Forelimb muscle (tissue), 1 donor: Measurements from ENCODE around the gene PHLDB1. TPM values are rescaled to one million over a fixed set of nuclear protein-coding genes. Genes with fewer than 3 reads are reported as not detected.
"Not testable (repeated sequence)": the region's sequence is repeated elsewhere in the genome, so short reads cannot be mapped to it uniquely, and the experiment has no call there.

Source experiments
- DNase-seq: peaks from one replicate; pipeline ENCODE4 v3.0.0-alpha.2; 2013; ENCODE audit warnings: low read depth
- polyA plus RNA-seq: library from polyadenylated mRNA; unstranded; fragments of 120-200 nt; gene quantifications from one replicate; pipeline ENCODE4 v1.2.1, GENCODE V29; 2013; ENCODE audit not compliant: insufficient read length

PHLDB1 gene
- polyA plus RNA-seq, 1 donor: 90.6 TPM

DNA sequence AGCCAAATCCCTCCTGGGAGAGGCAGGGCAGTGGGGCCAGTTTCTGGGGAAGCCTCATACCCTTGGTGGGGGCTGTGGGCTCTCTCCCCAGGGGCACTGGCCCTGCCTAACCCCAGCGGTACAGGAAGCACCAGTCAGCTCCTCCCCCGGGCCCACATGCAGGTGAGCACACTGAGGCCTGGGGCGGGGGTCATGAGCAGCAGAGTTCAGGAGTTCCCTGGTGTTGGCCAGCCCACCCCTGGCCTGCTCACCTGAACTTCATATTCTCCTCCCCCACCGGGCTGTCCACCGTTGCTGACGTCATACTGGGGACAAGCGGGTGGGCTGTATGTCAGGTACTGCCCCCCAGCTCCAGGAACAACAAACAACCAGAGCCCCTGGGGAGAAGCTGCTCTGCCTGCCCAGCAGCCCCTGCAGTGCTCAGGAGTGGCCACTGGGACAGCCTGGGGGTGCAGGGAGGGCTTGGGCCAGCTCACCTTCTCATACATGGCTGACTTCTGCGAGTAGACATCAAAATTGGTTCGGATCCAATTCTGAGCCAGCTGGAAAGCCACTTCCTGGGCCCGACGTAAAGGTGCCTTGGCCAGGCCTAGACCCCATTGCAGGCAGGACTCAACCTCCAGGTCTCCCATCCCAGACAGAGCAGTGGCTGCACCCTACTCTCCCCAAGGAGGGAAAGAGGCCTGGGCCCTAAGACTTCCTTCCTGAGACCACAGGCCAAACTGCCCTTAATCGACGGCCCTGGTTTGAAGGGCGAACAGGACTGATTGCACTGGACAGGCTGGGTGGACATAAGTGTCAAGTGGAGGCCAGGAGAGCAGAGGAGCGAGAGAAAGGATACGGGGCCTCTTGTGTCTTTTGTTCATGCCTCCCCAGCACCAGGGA lies 51.3 kb downstream of the PHLDB1 start:
- DNase-seq: no peak

DNA sequence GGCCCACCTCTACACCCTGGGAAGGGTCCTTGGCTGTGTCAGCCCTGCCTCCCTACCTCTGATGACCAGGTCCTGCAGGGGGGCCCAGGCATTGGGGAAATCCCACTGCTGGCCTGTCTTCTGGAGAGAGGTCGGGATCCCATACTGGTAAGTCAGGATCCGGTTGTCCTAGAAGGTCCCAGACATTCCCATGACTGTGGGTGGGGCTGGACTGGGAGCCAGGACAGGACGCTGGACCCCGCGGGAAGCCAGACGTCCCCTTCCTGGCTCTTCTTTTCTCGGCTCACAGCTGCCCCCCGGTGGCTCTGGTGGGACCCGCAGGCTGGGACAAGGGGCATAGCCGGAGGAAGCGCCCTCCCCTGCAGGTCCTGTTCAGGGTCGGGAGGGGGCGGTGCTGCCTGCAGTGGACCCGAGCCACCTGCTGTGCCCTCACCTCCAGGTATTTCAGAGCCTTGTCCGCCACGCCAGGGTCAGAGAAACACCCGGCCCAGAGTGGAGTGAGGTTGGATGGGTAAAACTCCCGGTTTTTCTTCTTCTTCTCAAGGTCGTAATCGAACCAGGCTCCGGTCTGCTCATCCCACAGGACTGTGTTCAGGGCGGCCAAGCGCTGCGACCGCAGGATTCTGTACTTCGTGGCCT lies 52.0 kb downstream of the PHLDB1 start:
- DNase-seq: no peak

DNA sequence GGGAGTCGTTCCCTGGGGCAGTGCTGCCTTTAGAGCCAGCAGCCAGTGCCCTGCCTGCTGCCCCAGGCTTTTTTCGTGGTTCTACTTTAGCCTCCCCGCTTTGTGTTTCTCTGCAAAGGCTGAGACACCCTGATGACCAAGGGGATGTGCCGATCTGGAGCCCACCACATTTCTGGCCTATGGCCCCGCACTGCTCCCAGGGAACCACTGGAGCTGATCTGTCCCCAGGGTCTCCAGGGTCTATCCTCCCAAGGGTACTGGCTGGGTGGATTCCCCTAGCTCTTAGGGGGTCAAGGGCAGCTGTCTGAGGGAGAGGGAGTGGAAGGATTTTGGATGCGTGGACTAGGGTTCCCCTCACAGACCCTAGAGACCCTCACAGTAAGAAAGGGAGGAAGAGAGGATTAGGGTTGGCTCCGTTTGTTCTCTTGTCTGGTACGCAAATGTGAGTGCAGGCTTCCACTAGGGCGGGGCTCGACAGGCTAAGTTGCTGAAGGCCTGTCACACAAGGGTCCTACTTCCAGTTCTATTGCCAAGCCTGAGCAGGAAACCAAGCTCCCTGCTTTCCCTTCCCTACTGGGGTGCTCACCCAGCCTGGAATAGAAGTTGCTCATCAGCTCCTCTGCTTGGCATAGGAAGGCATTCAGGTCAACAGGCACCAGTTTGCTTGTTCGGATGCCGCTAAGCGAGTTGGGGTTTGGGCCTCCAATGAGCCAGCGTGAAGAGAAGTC lies 52.7 kb downstream of the PHLDB1 start:
- no peak for DNase-seq

DNA sequence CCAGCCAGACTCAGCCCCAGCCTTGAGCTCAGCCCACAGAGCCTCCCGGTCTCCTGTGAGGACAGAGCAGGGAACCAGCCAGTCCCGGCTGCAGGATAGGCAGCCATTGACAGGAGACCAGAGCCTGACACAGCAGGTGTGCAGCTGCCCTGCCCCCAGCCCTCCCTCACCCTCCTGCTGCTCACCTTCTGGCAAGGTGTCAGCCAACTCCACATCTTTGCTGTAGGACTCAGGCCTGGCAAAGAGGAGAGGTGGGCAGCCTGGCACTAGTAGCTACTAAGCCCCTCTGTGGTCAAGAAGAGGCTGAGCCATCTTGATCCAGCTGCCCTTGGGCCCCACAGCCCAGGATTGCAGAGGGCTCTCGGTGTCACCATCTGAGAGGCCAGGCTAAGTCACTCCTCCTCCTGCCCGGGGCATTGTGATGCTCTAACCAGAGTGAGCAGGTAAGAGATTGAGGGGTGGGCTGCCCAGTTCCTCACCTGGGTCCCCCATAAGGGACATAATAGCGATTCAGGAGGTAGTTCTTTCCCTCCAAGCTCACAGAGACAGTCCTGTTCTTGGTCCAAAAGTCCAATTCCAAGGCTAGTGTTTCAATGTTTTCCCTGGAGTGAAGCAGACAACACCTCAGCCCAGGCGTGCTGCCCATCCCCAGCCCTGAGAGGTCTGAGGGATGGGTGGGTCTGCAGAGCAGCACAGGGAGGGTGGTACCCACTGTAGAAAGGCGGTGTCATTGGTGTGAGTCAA lies 53.4 kb downstream of the PHLDB1 start:
- no peak for DNase-seq

DNA sequence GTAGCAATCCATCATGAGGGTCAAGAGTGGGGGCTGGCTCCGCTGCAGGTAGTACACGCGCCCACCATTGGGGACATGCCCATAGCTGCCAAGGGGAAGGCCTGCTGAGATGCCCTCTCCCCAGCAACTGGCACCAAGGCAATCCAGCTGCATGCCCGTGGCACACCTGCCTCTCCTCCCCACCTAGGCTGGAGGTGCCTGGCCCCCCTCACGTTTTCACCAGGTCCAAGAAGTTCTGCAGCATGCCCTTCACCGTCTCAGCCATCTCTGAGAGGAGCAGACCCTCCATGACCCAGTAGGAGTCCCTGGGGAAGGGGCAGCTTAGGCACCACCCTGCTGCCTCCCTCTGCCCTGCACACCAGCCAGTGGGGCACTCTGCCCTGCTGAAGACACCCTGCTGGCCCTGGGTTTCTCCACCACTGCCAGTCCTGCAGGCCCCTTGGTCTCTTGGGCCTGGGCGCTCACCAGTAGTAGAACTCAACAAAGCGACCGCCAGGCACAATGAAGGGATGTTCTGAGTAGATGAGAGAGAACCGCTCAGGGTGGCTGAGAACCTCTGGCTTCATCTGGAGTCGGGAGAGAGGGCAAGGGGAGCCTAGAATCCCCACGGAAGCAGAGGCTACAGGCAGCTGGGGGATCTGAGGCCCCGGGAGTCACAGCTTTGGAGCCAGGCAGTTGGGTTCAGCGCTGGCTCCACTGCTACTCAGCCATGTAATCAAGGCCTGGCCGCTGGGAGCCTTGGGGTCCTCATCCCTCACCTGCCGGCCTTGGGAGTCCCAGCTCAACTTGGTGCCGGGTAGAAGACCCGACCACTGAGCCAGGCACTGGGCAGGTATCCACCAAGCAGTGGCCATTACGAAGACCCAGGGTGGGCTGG lies 54.2 kb downstream of the PHLDB1 start:
- DNase-seq: no peak

DNA sequence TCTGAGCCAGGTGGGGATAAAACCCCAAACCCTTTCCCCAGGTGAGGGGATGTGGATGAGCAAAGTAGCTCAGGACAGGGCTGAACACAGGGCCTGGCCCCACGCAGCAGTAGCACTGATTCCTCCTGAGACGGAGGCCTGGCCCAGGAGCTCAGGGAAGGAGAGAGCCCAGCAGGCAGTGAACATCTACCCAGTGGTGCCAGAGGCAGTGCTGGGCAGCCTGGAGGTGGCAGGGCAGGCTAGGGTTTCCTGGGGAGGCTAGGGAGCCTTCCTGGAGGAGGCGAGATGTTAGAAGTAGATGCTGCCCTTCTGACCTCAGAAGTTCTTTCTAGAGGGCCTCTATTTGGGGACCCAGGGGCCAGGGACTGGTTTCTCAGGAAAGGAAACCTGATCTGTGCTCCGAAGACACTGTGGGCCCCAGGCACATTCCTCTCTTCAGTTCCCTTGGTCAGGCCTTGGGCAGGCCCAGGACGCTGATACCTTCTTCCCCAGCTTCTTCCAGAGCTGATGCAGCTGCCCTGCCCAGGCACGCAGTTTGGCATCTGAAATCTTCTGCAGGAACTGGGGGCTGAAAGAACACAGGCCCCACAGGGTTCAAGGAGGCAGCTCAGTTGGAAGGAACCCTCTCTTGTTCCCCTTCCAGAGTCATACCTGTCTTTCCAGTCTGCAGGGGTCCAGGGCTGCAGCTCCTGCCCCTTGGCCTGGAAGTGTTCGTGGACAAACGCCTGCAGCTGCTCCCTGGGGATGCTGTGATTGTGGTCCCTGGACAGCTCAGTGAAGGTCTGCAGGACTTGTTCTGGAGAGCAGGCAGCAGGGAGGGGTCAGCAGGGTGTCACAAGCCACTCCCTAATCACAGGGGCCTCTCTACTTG lies 55.2 kb downstream of the PHLDB1 start:
- no peak for DNase-seq

DNA sequence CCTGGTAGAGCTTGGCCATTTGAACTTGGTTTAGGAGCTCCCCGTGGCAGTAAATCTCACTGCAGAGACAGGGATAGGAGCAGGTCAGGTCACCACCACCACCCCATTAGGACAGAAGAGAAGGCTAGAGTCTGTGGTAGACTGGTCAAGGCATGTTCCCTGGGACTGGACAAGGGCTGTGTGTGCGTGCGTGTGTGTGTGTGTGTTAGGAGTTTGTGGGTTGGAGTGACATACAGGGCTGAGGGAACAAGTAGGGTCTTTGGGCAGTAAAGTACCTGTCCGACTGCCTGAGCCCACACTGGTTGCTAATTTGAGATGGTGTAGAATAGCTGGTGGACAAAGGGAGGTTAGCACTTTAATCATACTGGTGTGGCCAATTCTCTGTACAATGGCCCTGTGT lies 56.0 kb downstream of the PHLDB1 start:
- no peak for DNase-seq

DNA sequence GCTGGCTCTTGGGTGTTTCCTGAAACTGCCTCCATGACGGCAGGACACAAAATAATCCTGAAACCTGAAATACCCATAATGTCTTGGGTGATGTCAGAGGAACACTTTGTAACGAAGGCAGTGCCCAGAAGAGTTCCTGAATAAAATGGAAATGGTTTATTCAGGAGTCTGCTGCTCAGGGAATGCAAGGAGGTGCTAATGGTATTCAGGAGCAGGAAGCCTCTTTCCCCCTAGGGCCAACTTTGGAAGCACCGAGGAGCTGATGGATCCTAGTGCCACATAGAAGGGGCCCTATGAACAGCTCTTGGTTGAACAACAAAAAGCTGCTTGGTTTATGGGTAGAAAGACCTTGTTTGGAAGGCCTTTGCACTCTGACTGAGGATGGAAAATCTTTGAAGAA lies 56.5 kb downstream of the PHLDB1 start:
- DNase-seq: no peak

DNA sequence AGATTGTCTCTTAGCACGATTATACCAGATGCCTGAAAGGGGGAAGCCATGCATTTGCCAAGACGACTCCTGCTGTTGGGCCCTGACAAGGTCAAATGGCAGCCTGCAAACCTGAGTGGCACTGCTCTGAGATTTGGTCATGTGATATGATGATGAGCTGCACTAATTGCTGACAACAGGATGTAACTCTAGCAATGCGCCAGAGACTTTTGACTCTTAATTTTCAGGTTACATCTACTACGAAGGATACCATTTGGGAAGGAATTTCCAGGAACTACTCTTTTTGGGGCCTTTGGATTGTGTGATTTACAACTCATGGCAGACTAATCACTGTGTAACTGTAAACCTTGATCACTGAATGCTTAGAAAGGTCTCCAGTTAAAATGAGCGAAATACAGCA lies 59.0 kb downstream of the PHLDB1 start:
- no peak for DNase-seq

DNA sequence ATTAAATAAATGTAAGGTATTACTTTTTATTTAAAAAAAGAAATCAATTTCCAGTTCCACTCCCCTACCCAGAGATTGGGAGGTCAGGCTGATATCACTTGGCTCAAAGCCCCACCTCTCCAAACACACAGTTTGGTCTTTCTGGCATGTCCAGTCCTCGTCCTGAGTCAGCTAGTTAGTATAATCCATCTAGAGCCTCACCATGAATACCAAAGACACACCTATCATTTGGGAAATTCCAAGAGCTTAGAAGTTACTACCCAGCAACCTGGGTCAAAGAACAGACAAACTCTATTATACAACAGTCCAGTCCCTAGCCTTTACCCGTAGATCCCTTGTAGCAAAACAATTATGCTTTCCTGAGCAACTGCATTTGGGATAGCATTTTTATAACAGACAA lies 62.6 kb downstream of the PHLDB1 start:
- DNase-seq: no peak

DNA sequence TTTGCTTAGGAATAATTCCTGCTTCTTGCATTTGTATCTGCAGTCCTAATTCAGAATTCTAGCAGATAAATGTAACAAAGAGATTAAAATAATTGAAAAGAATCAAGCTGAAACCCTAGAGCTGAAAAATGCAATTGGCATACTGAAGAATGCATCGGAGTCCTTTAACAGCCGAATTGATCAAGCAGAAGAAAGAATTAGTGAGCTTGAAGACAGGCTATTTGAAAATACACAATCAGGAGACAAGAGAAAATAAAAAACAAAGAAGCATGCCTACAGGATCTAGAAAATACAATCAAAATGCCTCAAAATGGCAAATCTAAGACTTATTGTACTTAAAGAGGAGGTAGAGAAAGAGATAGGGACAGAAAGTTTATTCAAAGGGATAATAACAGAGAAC lies 63.8 kb downstream of the PHLDB1 start:
- DNase-seq: no peak

DNA sequence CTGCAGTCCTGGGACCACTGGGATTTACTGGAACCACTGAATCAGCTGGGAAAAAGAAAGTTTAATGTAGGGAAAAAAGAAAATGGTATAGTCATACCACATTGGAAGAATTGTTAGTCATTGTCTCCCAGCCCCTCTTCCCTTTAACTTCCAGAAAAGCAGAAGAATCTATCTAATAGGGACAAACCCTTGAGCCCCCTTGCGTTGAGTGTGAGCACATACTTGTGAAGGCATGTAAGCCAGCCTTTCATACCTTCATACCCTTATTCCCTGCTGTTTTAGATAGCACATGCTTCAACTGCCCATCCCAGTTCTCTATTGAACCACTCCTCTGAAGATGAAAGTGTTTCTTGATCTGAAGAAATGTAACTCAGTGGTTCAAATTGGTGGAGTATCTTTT lies 65.4 kb downstream of the PHLDB1 start:
- DNase-seq: no peak

DNA sequence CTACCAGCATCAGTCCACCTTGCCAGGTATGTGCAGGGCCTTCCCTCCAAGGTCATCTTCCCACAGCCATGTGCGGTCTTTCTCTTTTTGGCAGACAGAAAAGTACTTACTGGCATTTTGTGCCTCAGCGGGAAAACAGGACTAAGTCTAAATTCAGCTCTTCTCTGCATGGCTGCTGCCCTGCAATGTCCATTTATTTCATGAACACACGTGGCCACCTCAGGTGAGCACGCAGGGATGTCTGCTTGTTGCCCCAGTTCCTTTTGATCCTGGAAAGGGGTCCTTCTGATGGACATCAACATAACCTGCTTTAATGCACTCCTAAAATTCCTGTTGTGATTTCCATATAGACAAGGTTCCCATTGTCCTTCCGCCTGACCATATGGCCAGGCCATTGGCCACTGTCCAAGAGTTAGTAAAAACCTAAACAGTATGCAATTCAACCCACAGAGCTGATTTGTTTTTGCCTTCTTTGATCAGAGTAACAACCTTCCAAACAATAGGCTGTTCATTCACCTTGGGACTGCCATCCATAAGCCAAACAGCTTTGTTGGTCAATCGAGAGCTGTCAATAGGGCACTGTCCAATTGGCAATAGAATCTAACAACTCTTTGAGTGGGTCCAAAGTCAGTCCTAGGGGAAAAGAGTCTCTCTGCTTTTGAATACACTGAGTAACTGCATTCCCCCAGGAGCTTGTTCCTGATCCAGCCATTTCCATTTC lies 66.1 kb downstream of the PHLDB1 start:
- DNase-seq: no peak

DNA sequence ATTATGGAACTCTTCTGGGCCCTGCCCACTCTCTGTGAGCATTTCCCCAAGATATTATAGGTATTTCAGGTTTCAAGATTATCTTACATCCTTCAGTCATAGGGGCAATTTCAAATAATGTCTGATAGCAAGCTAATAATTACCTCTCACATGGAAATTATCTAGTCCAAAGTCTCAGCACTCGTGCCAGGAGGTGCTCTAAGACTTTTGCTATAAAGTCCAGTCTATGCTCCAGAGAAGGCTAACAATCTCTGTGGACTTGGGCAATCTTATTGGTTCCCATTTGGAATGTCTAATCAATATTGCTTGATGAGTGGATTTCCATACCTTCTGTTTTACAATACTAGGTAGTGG lies 66.6 kb downstream of the PHLDB1 start:
- DNase-seq: no peak

DNA sequence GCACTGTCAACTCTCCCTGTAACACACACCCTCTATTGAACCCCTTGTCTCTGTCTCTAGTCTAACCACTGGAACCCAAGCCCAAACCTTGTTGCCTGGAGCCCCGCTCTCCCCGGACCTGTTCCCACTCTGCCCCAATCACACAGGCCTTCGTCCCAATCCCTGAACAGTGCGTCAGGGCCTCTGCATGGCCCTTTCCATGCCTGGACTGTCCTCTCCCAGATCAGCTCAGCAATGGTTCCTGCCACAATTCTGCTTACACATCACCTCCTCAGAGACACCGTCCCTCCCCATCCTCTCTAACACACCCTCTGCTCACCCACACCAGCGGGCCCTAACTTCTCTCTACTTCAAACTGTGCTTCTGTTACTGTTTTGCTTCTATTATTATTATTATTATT lies 70.6 kb downstream of the PHLDB1 start:
- DNase-seq: no peak

DNA sequence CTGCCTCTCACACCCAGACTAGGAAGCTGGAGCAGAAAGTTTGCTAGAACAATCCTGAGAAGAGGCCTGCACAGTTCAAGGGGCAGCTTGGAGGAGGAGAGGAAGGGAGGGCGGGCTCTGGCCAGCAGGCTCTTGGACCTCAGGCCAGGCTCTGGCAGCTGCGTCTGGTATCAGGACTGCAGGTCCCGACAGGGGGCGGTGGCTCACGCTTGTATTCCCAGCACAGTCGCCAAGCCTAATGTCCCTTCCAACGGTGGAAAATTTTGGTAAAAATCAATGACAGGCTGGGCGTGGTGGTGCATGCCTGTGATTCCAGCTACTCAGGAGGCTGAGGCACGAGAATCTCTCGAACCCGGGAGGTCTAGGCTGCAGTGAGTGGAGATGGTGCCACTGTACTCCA lies 71.5 kb downstream of the PHLDB1 start:
- not testable (repeated sequence) for DNase-seq

DNA sequence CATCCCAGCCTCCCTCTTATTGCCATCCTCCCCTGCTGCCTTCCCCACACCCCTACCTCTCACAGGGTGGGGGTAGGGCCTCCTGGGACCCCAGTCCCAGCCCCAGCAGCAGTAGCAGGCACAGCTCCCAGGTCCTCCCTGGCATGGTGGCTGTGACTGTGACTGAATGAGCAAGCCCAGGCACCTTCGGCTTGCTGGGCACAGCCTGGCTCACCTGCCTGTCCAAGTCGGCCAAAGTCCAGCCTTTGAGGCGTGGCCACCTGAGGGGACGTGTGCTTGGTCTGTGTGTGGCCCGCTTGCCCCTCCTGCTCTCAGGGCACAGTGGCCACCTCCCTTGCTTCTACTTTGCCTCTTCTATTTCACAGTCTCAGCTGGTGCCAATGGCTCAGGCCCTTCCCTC lies 72.1 kb downstream of the PHLDB1 start, which contains the start of gene TREH:
Gene TREH, minus strand, starts transcription at position 168 of the 400 bp plus-strand sequence. Its CDS starts 23 bp downstream, at position 145.
- no peak for DNase-seq

DNA sequence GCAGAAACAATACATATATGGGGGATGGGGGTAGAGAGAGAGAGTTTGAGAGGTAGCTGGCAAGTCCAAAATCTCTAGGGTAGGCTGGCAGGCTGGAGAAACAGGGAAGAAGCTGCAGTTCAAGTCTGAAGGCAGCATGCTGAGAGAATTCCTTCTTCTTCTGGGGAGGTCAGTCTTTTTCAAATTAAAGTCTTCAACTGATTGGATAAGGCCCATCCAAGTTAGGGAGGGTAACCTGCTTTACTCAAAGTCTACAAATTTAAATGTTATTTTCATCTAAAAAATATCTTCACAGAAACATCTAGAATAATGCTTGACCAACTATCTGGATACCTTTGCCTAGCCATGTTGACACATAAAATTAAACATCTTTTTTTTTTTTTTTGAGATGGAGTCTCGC lies 75.0 kb downstream of the PHLDB1 start:
- DNase-seq: no peak

DNA sequence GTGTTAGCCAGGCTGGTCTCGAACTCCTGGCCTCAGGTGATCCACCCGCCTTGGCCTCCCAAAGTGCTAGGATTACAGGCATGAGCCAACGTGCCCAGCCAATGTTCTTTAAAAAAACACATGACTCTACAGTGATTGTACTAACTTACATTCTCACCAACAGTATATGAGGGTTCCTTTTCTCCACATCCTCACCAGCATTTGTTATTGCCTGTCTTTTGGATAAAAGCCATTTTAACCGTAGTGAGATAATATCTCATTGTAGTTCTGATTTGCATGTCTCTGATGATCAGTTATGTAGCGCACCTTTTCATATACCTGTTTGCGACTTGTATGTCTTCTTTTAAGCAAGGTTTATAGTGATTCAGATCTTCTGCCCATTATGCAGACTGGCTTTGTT lies 75.5 kb downstream of the PHLDB1 start:
- not testable (repeated sequence) for DNase-seq
